Neural cell (in vitro differentiated cells): ENCODE measurements around the gene E2F4. TPM values are rescaled to one million over a fixed set of nuclear protein-coding genes. Genes with fewer than 3 reads are reported as not detected.

Source experiments
- H2AFZ ChIP-seq: fragments of 200-600, 300-800 bp; sonication (generic), shearing (Covaris generic); 2 replicates; pipeline ENCODE4 v1.6.0; 2014; ENCODE audit warnings: low read depth, mild to moderate bottlenecking, antibody characterized with exemption, low read length, moderate library complexity
- H3F3A ChIP-seq: fragments of 200-600 bp; shearing (Covaris generic); 2 replicates; pipeline ENCODE4 v1.6.1; 2016; ENCODE audit warnings: mild to moderate bottlenecking, moderate library complexity, mixed read lengths, antibody characterized with exemption, low read length; ENCODE audit not compliant: insufficient read depth, poor library complexity, severe bottlenecking
- H3K27ac ChIP-seq: fragments of 200-600, 300-800 bp; sonication (generic), shearing (Covaris generic); 2 replicates; pipeline ENCODE4 v1.5.1; 2014; ENCODE audit warnings: mild to moderate bottlenecking, low read length, moderate library complexity
- H3K27me3 ChIP-seq: fragments of 300-800, 200-600 bp; sonication (generic), shearing (Covaris generic); 2 replicates; pipeline ENCODE4 v1.6.0; 2014; ENCODE audit warnings: mild to moderate bottlenecking, low read depth, low read length, moderate library complexity; ENCODE audit not compliant: insufficient read depth
- H3K36me3 ChIP-seq: fragments of 300-800, 200-600 bp; sonication (generic), shearing (Covaris generic); 2 replicates; pipeline ENCODE4 v1.5.1; 2014; ENCODE audit warnings: mild to moderate bottlenecking, antibody characterized with exemption, low read length, moderate library complexity; ENCODE audit not compliant: insufficient read depth
- H3K4me2 ChIP-seq: fragments of 300-800, 200-600 bp; sonication (generic), shearing (Covaris generic); 2 replicates; pipeline ENCODE4 v1.6.0; 2014; ENCODE audit warnings: mild to moderate bottlenecking, low read length
- H3K4me3 ChIP-seq: fragments of 300-800, 200-600 bp; sonication (generic), shearing (Covaris generic); 2 replicates; pipeline ENCODE4 v1.5.1; 2014; ENCODE audit warnings: mild to moderate bottlenecking, low read length, moderate library complexity
- H3K79me2 ChIP-seq: fragments of 200-600 bp; shearing (Covaris generic); replicated peaks from 2 replicates; pipeline ENCODE4 v1.6.0; 2014; ENCODE audit warnings: mild to moderate bottlenecking, low read length, moderate library complexity; ENCODE audit not compliant: insufficient read depth
- H3K9ac ChIP-seq: fragments of 300-800, 200-600 bp; sonication (generic), shearing (Covaris generic); 2 replicates; pipeline ENCODE4 v1.6.1; 2016; ENCODE audit warnings: mild to moderate bottlenecking, low read length, mixed read lengths
- H3K9me2 ChIP-seq: fragments of 200-600 bp; shearing (Covaris generic); 2 replicates; pipeline ENCODE4 v1.6.1; 2016; ENCODE audit warnings: mild to moderate bottlenecking, low read length, mixed read lengths; ENCODE audit not compliant: insufficient read depth
- H3K9me3 ChIP-seq: fragments of 200-600, 300-800 bp; sonication (generic), shearing (Covaris generic); 2 replicates; pipeline ENCODE4 v1.6.1; 2016; ENCODE audit warnings: mild to moderate bottlenecking, mixed run types, low read length, moderate library complexity, mixed read lengths
- H4K20me1 ChIP-seq: fragments of 200-600 bp; shearing (Covaris generic); 2 replicates; pipeline ENCODE4 v1.6.1; 2016; ENCODE audit warnings: mild to moderate bottlenecking, mixed run types; ENCODE audit not compliant: insufficient read depth
- CTCF ChIP-seq: fragments of 450-650 bp; IDR thresholded peaks from 2 replicates; pipeline ENCODE4 v1.5.1; 2014; ENCODE audit warnings: antibody characterized with exemption, mild to moderate bottlenecking, moderate library complexity; ENCODE audit not compliant: poor library complexity, severe bottlenecking
- EP300 ChIP-seq: fragments of 450-650 bp; conservative IDR thresholded peaks from 2 replicates; pipeline ENCODE4 v1.6.1; 2014; ENCODE audit warnings: antibody characterized with exemption, mild to moderate bottlenecking, moderate library complexity; ENCODE audit not compliant: poor library complexity, severe bottlenecking
- EZH2 ChIP-seq: fragments of 200-600, 300-800 bp; shearing (Covaris generic), sonication (generic); IDR thresholded peaks from 2 replicates; pipeline ENCODE4 v1.6.1; 2014; ENCODE audit warnings: antibody characterized with exemption, low read length, borderline replicate concordance, mild to moderate bottlenecking; ENCODE audit not compliant: insufficient read depth, poor library complexity, severe bottlenecking
- MXI1 ChIP-seq: fragments of 450-650 bp; conservative IDR thresholded peaks from 2 replicates; pipeline ENCODE4 v1.6.1; 2014; ENCODE audit warnings: antibody characterized with exemption, mild to moderate bottlenecking; ENCODE audit not compliant: poor library complexity, severe bottlenecking
- POLR2AphosphoS5 ChIP-seq: IDR thresholded peaks from 2 replicates; pipeline ENCODE4 v1.6.1; 2012
- RAD21 ChIP-seq: fragments of 450-650 bp; conservative IDR thresholded peaks from 2 replicates; pipeline ENCODE4 v1.6.1; 2014; ENCODE audit warnings: antibody characterized with exemption, mild to moderate bottlenecking, moderate library complexity
- TAF1 ChIP-seq: IDR thresholded peaks from 2 replicates; pipeline ENCODE4 v1.6.1; 2012; ENCODE audit warnings: low read depth
- polyA plus RNA-seq: library from polyadenylated mRNA; depleted of rRNA; stranded (reverse); fragments of >200 nt; gene quantifications from 2 replicates; pipeline ENCODE4 v1.2.3, GENCODE V29; 2014
- TF ChIP-seq, protein P1 (sequence below): IDR thresholded peaks from 2 replicates; pipeline ENCODE4 v1.6.1; 2012; ENCODE audit warnings: borderline replicate concordance

The E2F4 gene
- polyA plus RNA-seq, 1 donor from 2014 or later, result 112 TPM

DNA sequence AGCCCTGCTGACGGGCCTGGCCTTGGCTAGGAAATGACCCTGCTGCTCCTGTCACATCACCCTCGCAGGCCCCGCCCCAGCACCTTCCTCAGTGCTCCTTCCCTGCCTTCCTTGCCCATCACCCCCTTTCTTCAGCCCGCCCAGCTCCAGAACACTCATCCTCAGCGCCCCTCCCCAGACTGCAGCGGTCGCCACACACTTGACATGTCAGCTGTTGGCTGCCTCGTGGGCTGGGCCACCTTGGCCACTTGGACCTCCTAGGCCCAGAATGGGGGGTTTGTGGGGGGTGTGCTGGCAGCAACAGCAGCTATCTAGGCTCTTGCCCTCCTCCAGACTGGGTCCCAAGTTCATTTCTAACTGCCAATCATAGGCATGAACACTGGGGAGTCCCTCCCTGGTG, 17.6 kb downstream of the E2F4 start:
- Histone ChIP-seq H2AFZ (no peak overlapping the region), H3K27ac (no peak overlapping the region), H3K9me2 (no peaks in the 10 kb centered on the region), H3K9ac (no peak overlapping the region), H3K4me3 (no peak overlapping the region), H3F3A (no peaks in the 10 kb centered on the region), H3K79me2 (no peaks in the 10 kb centered on the region), H4K20me1 (no peaks in the 10 kb centered on the region), H3K9me3 (no peaks in the 10 kb centered on the region), H3K36me3 (no peaks in the 10 kb centered on the region), H3K4me2 (no peak overlapping the region), H3K27me3 (no peaks in the 10 kb centered on the region)
- TF ChIP-seq TAF1 (no peak), EP300 (no peak), CTCF (no peak), POLR2AphosphoS5 (no peak), EZH2 (no peak)

DNA sequence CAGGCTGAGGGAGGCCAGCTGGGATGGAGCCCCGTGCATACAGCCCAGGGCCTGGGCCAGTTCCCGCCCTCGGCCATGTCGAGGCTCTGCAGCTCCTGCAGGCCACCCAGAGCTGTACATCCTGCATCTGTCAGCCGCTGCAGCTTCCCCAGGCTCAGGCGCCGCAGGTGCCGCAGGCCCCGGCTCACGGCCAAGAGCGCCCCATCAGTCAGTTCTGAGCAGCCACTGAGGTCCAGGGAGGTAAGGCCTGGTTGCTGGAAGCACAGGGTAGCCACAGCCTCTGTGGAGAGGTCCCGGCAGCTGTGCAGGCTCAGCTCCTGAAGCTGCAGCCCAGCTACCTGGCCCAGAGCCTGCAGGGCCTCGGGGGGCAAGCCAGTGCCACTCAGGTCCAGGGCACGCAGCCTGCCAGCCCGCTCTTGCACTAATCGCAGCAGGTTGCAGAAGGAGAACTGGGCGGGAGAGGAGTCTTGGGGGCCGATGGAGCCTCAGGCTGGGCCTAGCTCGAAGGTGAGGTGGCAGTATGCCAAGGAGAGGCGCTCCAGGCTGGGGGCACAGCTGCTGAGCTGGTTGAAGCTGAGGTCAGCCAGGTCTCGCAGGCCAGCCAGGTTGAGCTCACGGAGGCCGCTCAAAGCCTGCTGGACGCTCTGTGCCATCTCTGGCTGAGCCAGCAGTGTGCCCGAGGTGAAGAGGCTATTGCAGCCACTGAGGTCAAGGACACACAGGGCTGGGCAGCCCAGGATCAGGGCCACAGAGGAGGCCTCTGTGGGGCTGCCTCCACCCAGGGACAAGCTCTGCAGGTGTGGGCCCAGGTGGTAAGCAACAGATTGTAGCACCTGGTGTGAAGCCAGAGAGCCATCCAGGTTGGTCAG, 18.3 kb downstream of the E2F4 start:
- Histone ChIP-seq H3K9ac (no peak overlapping the region), H2AFZ (no peak overlapping the region), H3K4me2 (no peak overlapping the region), H3K79me2 (no peaks in the 10 kb centered on the region), H3K9me3 (no peaks in the 10 kb centered on the region), H3K27me3 (no peaks in the 10 kb centered on the region), H4K20me1 (no peaks in the 10 kb centered on the region), H3K9me2 (no peaks in the 10 kb centered on the region), H3F3A (no peaks in the 10 kb centered on the region), H3K36me3 (no peaks in the 10 kb centered on the region), H3K27ac (no peak overlapping the region), H3K4me3 (no peak overlapping the region)
- TF ChIP-seq, protein P1, sequence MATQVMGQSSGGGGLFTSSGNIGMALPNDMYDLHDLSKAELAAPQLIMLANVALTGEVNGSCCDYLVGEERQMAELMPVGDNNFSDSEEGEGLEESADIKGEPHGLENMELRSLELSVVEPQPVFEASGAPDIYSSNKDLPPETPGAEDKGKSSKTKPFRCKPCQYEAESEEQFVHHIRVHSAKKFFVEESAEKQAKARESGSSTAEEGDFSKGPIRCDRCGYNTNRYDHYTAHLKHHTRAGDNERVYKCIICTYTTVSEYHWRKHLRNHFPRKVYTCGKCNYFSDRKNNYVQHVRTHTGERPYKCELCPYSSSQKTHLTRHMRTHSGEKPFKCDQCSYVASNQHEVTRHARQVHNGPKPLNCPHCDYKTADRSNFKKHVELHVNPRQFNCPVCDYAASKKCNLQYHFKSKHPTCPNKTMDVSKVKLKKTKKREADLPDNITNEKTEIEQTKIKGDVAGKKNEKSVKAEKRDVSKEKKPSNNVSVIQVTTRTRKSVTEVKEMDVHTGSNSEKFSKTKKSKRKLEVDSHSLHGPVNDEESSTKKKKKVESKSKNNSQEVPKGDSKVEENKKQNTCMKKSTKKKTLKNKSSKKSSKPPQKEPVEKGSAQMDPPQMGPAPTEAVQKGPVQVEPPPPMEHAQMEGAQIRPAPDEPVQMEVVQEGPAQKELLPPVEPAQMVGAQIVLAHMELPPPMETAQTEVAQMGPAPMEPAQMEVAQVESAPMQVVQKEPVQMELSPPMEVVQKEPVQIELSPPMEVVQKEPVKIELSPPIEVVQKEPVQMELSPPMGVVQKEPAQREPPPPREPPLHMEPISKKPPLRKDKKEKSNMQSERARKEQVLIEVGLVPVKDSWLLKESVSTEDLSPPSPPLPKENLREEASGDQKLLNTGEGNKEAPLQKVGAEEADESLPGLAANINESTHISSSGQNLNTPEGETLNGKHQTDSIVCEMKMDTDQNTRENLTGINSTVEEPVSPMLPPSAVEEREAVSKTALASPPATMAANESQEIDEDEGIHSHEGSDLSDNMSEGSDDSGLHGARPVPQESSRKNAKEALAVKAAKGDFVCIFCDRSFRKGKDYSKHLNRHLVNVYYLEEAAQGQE, result no peak
- TF ChIP-seq TAF1 (no peak), MXI1 (no peak), POLR2AphosphoS5 (no peak), RAD21 (no peak), EP300 (no peak)
